IMR-90 (cell line): ENCODE results near the gene RAD23B. TPM values are rescaled to one million over a fixed set of nuclear protein-coding genes. Genes with fewer than 3 reads are reported as not detected.

ENCODE experiments used
- ATAC-seq: fragments of 200-7000 bp; cut with Tn5 transposase; 2 replicates; pipeline ENCODE4 v1.9.1; 2020; ENCODE audit warnings: low read depth, mild to moderate bottlenecking, moderate library complexity
- BruUV-seq: library from RNA; stranded (reverse); fragments of 400-500 nt; replicated peaks from 2 replicates; lab custom pipeline; 2021; lab: Mats Ljungman, UMichigan
- CTCF ChIA-PET: fragments of 300-600 bp; formaldehyde crosslinking; extraction: SDS; loops from one replicate; lab custom pipeline; 2021; ENCODE audit warnings: antibody characterized with exemption; lab: Yijun Ruan, JAX
- POLR2A ChIA-PET: fragments of 300-600 bp; sonication (Branson Sonifier 250); formaldehyde crosslinking; loops from one replicate; lab custom pipeline; 2022; ENCODE audit warnings: antibody characterized with exemption; ENCODE audit not compliant: unreplicated experiment; lab: Charles Lee
- DNase-seq: peaks from one replicate; pipeline ENCODE4 v3.0.0; 2013
- H2AFZ ChIP-seq: replicated peaks from 2 replicates; pipeline ENCODE3; 2013; ENCODE audit warnings: low read length, mild to moderate bottlenecking; ENCODE audit not compliant: poor library complexity
- H2AK5ac ChIP-seq: 2 replicates; pipeline ENCODE4 v1.6.1; 2013; ENCODE audit warnings: low read depth, low read length, inconsistent platforms
- H2AK9ac ChIP-seq: replicated peaks from 2 replicates; pipeline ENCODE3; 2013; ENCODE audit warnings: mild to moderate bottlenecking, low read depth, low read length, moderate library complexity; ENCODE audit not compliant: poor library complexity
- H2BK120ac ChIP-seq: 2 replicates; pipeline ENCODE4 v1.6.1; 2013; ENCODE audit warnings: low read depth, low read length, inconsistent platforms
- H2BK15ac ChIP-seq: 3 replicates; pipeline ENCODE4 v1.6.1; 2013; ENCODE audit warnings: low read depth, low read length, inconsistent platforms
- H2BK20ac ChIP-seq: 2 replicates; pipeline ENCODE4 v1.6.1; 2013; ENCODE audit warnings: low read depth, mild to moderate bottlenecking, inconsistent platforms, low read length, moderate library complexity
- H2BK5ac ChIP-seq: 2 replicates; pipeline ENCODE4 v1.6.1; 2013; ENCODE audit warnings: mild to moderate bottlenecking, low read depth, low read length, inconsistent platforms; ENCODE audit not compliant: poor library complexity, severe bottlenecking
- H3K14ac ChIP-seq: replicated peaks from 2 replicates; pipeline ENCODE4 v1.6.1; 2013; ENCODE audit warnings: low read depth, low read length, inconsistent platforms
- H3K18ac ChIP-seq: 2 replicates; pipeline ENCODE4 v1.6.1; 2013; ENCODE audit warnings: low read depth, low read length, control low read depth
- H3K23ac ChIP-seq: 2 replicates; pipeline ENCODE4 v1.6.1; 2013; ENCODE audit warnings: low read depth, low read length, inconsistent platforms
- H3K27ac ChIP-seq: 2 replicates; pipeline ENCODE4 v1.5.1; 2013; ENCODE audit warnings: mild to moderate bottlenecking, control low read depth, low read length; ENCODE audit not compliant: insufficient read depth
- H3K27me3 ChIP-seq: 2 replicates; pipeline ENCODE4 v1.6.1; 2013; ENCODE audit warnings: low read length; ENCODE audit not compliant: control insufficient read depth, insufficient read depth
- H3K36me3 ChIP-seq: 2 replicates; pipeline ENCODE4 v1.6.1; 2013; ENCODE audit warnings: low read length, mixed read lengths; ENCODE audit not compliant: control insufficient read depth, insufficient read depth
- H3K4ac ChIP-seq: 2 replicates; pipeline ENCODE4 v1.6.1; 2013; ENCODE audit warnings: low read depth, low read length, inconsistent platforms
- H3K4me1 ChIP-seq: 2 replicates; pipeline ENCODE4 v1.6.1; 2013; ENCODE audit warnings: low read length, mixed read lengths; ENCODE audit not compliant: control insufficient read depth, insufficient read depth
- H3K4me2 ChIP-seq: 2 replicates; pipeline ENCODE4 v1.6.1; 2013; ENCODE audit warnings: low read depth, mild to moderate bottlenecking, control low read depth, low read length, moderate library complexity
- H3K4me3 ChIP-seq: 2 replicates; pipeline ENCODE4 v1.5.1; 2013; ENCODE audit warnings: low read depth, mild to moderate bottlenecking, control low read depth, low read length, moderate library complexity; ENCODE audit not compliant: insufficient read depth
- H3K56ac ChIP-seq: 2 replicates; pipeline ENCODE4 v1.6.1; 2013; ENCODE audit warnings: low read length, inconsistent platforms; ENCODE audit not compliant: insufficient read depth; ENCODE audit errors: extremely low read depth
- H3K79me1 ChIP-seq, 2 experiments: 2 replicates each; pipeline ENCODE4 v1.6.1; 2013; ENCODE audit warnings: low read length in 2 of 2, inconsistent platforms in 1 of 2, low read depth in 1 of 2
- H3K9ac ChIP-seq: 2 replicates; pipeline ENCODE4 v1.6.1; 2013; ENCODE audit warnings: low read depth, low read length, control low read depth
- H3K9me1 ChIP-seq: 2 replicates; pipeline ENCODE4 v1.6.1; 2013; ENCODE audit warnings: low read length, inconsistent platforms; ENCODE audit not compliant: insufficient read depth
- H3K9me3 ChIP-seq: 2 replicates; pipeline ENCODE4 v1.6.1; 2013; ENCODE audit warnings: low read length; ENCODE audit not compliant: control insufficient read depth, insufficient read depth
- H4K20me1 ChIP-seq: 2 replicates; pipeline ENCODE4 v1.6.1; 2013; ENCODE audit warnings: low read length, inconsistent platforms; ENCODE audit not compliant: insufficient read depth
- H4K5ac ChIP-seq: 2 replicates; pipeline ENCODE4 v1.6.1; 2013; ENCODE audit warnings: mild to moderate bottlenecking, low read depth, low read length, control low read depth
- H4K8ac ChIP-seq, 2 experiments: 2 replicates each; pipeline ENCODE4 v1.6.1; 2013; ENCODE audit warnings: low read depth in 2 of 2, low read length in 2 of 2, control low read depth in 1 of 2, inconsistent platforms in 1 of 2
- H4K91ac ChIP-seq: 2 replicates; pipeline ENCODE4 v1.6.1; 2013; ENCODE audit warnings: low read depth, low read length, inconsistent platforms; ENCODE audit not compliant: insufficient read depth
- BHLHE40 ChIP-seq: fragments of 150-350 bp; IDR thresholded peaks from 2 replicates; pipeline ENCODE4 v1.6.1; 2016; ENCODE audit warnings: mild to moderate bottlenecking, low read depth, low read length
- CEBPB ChIP-seq: IDR thresholded peaks from 2 replicates; pipeline ENCODE4 v1.6.1; 2012; ENCODE audit warnings: low read depth, low read length, improper control_type of control experiment
- CHD1 ChIP-seq: IDR thresholded peaks from 2 replicates; pipeline ENCODE4 v1.6.1; 2012; ENCODE audit warnings: low read depth, low read length, improper control_type of control experiment
- CTCF ChIP-seq: conservative IDR thresholded peaks from 2 replicates; pipeline ENCODE4 v1.5.1; 2012; ENCODE audit warnings: mild to moderate bottlenecking, low read depth, low read length, improper control_type of control experiment
- ELK1 ChIP-seq: fragments of 150-350 bp; IDR thresholded peaks from 2 replicates; pipeline ENCODE4 v1.6.1; 2016; ENCODE audit warnings: low read depth, mild to moderate bottlenecking, low read length, moderate library complexity, borderline replicate concordance
- FOS ChIP-seq: fragments of 150-350 bp; IDR thresholded peaks from 2 replicates; pipeline ENCODE4 v1.6.1; 2016; ENCODE audit warnings: low read depth, low read length
- MAFK ChIP-seq: IDR thresholded peaks from 2 replicates; pipeline ENCODE4 v1.6.1; 2012; ENCODE audit warnings: low read depth, low read length, improper control_type of control experiment
- MAZ ChIP-seq: IDR thresholded peaks from 2 replicates; pipeline ENCODE4 v1.6.1; 2012; ENCODE audit warnings: low read depth, mild to moderate bottlenecking, low read length, improper control_type of control experiment, moderate library complexity, borderline replicate concordance
- MXI1 ChIP-seq: IDR thresholded peaks from 2 replicates; pipeline ENCODE4 v1.6.1; 2012; ENCODE audit warnings: low read depth, mild to moderate bottlenecking, low read length, moderate library complexity, borderline replicate concordance
- NFE2L2 ChIP-seq: fragments of 150-350 bp; IDR thresholded peaks from 2 replicates; pipeline ENCODE4 v1.6.1; 2016; ENCODE audit warnings: low read depth, mild to moderate bottlenecking, low read length
- POLR2A ChIP-seq: IDR thresholded peaks from 2 replicates; pipeline ENCODE4 v1.6.1; 2012; ENCODE audit warnings: mild to moderate bottlenecking, low read depth, low read length
- RAD21 ChIP-seq: IDR thresholded peaks from 2 replicates; pipeline ENCODE4 v1.6.1; 2012; ENCODE audit warnings: low read length, improper control_type of control experiment
- RCOR1 ChIP-seq: IDR thresholded peaks from 2 replicates; pipeline ENCODE4 v1.6.1; 2012; ENCODE audit warnings: mild to moderate bottlenecking, low read length, improper control_type of control experiment; ENCODE audit not compliant: insufficient replicate concordance
- RFX5 ChIP-seq: IDR thresholded peaks from 2 replicates; pipeline ENCODE4 v1.8.0; 2012; ENCODE audit warnings: low read depth, mild to moderate bottlenecking, low read length, moderate library complexity
- SMC3 ChIP-seq: fragments of 150-350 bp; IDR thresholded peaks from 2 replicates; pipeline ENCODE4 v1.6.1; 2016; ENCODE audit warnings: low read depth, mild to moderate bottlenecking, antibody characterized with exemption, low read length, moderate library complexity
- USF2 ChIP-seq: fragments of 150-350 bp; IDR thresholded peaks from 2 replicates; pipeline ENCODE4 v1.6.1; 2017; ENCODE audit warnings: mild to moderate bottlenecking, antibody characterized with exemption, low read length, low read depth
- WGBS, 2 experiments: methylation state at CpG; one replicate each; pipeline versions ENCODE4 v1.1.5 to v1.1.7; 2013; ENCODE audit warnings: missing lambda C conversion rate in 2 of 2; ENCODE audit not compliant: insufficient read length in 1 of 2; ENCODE audit errors: extremely low coverage in 2 of 2; 5-methylcytosine and 5-hydroxymethylcytosine counted together
- dilution Hi-C: fragments of 300-500 bp; cut with HindIII; formaldehyde crosslinking; loops from one replicate; pipeline ENCODE4 v1.14.3; 2018; ENCODE audit warnings: low sequenced_read_pairs; ENCODE audit not compliant: unreplicated experiment
- in situ Hi-C: fragments of 300-500 bp; cut with MboI; formaldehyde crosslinking; loops from 3 replicates; pipeline ENCODE4 v1.14.3; 2019; ENCODE audit warnings: low sequenced_read_pairs, inconsistent platforms, mixed read lengths
- intact Hi-C: fragments of 100-400 bp; cut with micrococcal nuclease; formaldehyde crosslinking; loops from 2 replicates; pipeline ENCODE4 v1.10.0; 2022
- polyA plus RNA-seq, 3 experiments: library from polyadenylated mRNA; depleted of rRNA; stranded (reverse); fragments of >200 nt; gene quantifications; 2 replicates each; pipeline ENCODE4 v1.2.3, GENCODE V29; 2012; ENCODE audit warnings: low replicate concordance in 1 of 3
- total RNA-seq: library from RNA; depleted of rRNA; stranded (reverse); fragments of >200 nt; gene quantifications from 2 replicates; pipeline ENCODE4 v1.2.3, GENCODE V29; 2012

Gene RAD23B
- total and polyA plus RNA-seq, 2 of the 4 experiments (the other 2 are of a cell fraction), result 126 to 148 TPM

GRCh38 chr9:107258919-107259318 lies 24.2 kb upstream of the RAD23B start:
- intact Hi-C loops, result no loop called here

More at GRCh38 chr9:107258919-107259318, 24.2 kb upstream of the RAD23B start:
- H2BK20ac ChIP-seq, result no peak overlapping the region
- ChIA-PET POLR2A (interaction anchor here (0.6 kb wide), 1 partner anchor 489 kb away, joined by 12 read pairs; no protein-coding TSS in a partner anchor), CTCF (interaction anchor here (0.7 kb wide), 1 partner anchor 176 kb away, joined by 4 read pairs; no protein-coding TSS in a partner anchor)
- ATAC-seq, result no peak
- no peaks in the 10 kb centered on the region for H3K79me1 ChIP-seq
- no peaks in the 10 kb centered on the region for H4K20me1 ChIP-seq
- H4K91ac ChIP-seq, result no peak overlapping the region
- dilution Hi-C loops, result no loop called here
- no peak overlapping the region for H3K9ac ChIP-seq
- H3K4ac ChIP-seq, result no peak overlapping the region
- no peak overlapping the region for H4K8ac ChIP-seq
- no peak overlapping the region for H2AFZ ChIP-seq
- H3K4me3 ChIP-seq, result no peak overlapping the region
- no peak overlapping the region for H3K18ac ChIP-seq
- no peaks in the 10 kb centered on the region for H3K9me1 ChIP-seq
- no CpG with 5 or more reads among the region's 3 CpGs for WGBS, 2 experiments
- TF ChIP-seq RFX5 (no peak), SMC3 (no peak), MXI1 (no peak), NFE2L2 (no peak), POLR2A (no peak), BHLHE40 (no peak), FOS (no peak), MAFK (no peak), RAD21 (no peak), ELK1 (no peak), USF2 (no peak), RCOR1 (no peak), CEBPB (no peak), MAZ (no peak), CTCF (no peak), CHD1 (no peak)
- DNase-seq, result no peak
- H3K27me3 ChIP-seq, result no peaks in the 10 kb centered on the region
- no peak overlapping the region for H2BK15ac ChIP-seq
- H4K5ac ChIP-seq, result no peak overlapping the region
- H3K9me3 ChIP-seq, result no peaks in the 10 kb centered on the region
- H3K4me2 ChIP-seq, result no peak overlapping the region
- H2AK5ac ChIP-seq, result no peak overlapping the region
- H3K27ac ChIP-seq, result no peak overlapping the region
- H3K14ac ChIP-seq, result no peak overlapping the region
- BruUV-seq, result no TSS peak
- H3K23ac ChIP-seq, result no peak overlapping the region
- H3K4me1 ChIP-seq, result peaks cover 3% of the 10 kb centered on the region
- H3K36me3 ChIP-seq, result no peaks in the 10 kb centered on the region
- no peak overlapping the region for H2AK9ac ChIP-seq
- no peak overlapping the region for H2BK5ac ChIP-seq
- no peak overlapping the region for H3K56ac ChIP-seq
- H2BK120ac ChIP-seq, result no peak overlapping the region
- in situ Hi-C loops, result no loop called here
